ENCODE data around the gene NOP56.
A peak's percentile ranks its signal among the peaks of the same experiment; 100 is the strongest.

- TF ChIP-seq, protein P1, sequence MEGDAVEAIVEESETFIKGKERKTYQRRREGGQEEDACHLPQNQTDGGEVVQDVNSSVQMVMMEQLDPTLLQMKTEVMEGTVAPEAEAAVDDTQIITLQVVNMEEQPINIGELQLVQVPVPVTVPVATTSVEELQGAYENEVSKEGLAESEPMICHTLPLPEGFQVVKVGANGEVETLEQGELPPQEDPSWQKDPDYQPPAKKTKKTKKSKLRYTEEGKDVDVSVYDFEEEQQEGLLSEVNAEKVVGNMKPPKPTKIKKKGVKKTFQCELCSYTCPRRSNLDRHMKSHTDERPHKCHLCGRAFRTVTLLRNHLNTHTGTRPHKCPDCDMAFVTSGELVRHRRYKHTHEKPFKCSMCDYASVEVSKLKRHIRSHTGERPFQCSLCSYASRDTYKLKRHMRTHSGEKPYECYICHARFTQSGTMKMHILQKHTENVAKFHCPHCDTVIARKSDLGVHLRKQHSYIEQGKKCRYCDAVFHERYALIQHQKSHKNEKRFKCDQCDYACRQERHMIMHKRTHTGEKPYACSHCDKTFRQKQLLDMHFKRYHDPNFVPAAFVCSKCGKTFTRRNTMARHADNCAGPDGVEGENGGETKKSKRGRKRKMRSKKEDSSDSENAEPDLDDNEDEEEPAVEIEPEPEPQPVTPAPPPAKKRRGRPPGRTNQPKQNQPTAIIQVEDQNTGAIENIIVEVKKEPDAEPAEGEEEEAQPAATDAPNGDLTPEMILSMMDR (IDR thresholded peaks at IDR 0.05; ENCODE audit: insufficient read depth, low read length) = no peak
- no peak for TF ChIP-seq GABPA (IDR thresholded peaks at IDR 0.05; ENCODE audit: low read depth)
- 0 out of 2 replicates have a peak, but pooled peaks have one; percentile 10 for TF ChIP-seq SPI1 (IDR thresholded peaks at IDR 0.05; ENCODE audit: borderline replicate concordance, low read depth)
Measured at GRCh38 chr20:2617099-2617714, 35.2 kb upstream of the NOP56 start.
